HG03097 (cell line): Measurements from ENCODE around the gene ZNF511.

Experiments used
- ATAC-seq: cut with Tn5 transposase; IDR thresholded peaks from one replicate; pipeline ENCODE4 v1.9.1; 2021; ENCODE audit not compliant: unreplicated experiment, low FRiP score

Gene ZNF511

DNA sequence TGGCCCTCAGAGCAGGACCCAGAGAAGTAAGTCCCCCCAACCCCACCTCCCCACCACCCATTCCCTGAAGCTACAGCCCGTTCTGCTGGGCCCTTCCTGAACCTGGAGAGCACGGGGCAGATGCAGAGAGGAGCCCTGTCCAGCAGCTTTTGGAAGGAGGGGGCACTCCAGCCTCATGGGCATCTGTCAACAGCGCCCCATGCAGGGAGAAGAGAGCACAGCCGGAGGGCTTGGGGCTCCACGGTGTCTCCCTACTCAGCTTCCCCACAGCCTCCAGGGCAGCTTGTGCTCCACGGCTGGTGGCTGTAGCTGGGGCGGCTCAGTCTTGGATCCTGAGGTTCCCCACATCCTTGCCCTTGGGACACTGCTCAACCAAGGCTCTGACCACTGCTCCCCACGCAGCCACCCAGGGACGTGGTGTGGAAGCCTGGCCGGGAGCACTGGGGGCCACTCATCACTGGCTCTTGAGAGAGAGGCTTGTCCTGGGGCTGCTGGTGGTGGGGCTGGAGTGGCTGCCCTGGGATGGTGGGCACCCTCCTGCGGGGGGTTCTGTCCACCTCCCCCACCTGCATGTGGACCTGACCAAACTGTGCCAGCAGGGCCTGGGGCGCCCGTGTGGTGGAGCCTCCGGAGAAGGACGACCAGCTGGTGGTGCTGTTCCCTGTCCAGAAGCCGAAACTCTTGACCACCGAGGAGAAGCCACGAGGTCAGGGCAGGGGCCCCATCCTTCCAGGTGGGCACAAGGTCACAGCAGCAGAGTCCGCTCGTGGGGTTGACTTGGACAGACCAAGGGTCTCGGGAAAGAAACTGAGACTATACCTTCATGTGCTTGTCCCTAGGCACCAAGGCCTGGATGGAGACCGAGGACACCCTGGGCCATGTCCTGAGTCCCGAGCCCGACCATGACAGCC lies 42.9 kb downstream of the ZNF511 start:
- no peak for ATAC-seq

DNA sequence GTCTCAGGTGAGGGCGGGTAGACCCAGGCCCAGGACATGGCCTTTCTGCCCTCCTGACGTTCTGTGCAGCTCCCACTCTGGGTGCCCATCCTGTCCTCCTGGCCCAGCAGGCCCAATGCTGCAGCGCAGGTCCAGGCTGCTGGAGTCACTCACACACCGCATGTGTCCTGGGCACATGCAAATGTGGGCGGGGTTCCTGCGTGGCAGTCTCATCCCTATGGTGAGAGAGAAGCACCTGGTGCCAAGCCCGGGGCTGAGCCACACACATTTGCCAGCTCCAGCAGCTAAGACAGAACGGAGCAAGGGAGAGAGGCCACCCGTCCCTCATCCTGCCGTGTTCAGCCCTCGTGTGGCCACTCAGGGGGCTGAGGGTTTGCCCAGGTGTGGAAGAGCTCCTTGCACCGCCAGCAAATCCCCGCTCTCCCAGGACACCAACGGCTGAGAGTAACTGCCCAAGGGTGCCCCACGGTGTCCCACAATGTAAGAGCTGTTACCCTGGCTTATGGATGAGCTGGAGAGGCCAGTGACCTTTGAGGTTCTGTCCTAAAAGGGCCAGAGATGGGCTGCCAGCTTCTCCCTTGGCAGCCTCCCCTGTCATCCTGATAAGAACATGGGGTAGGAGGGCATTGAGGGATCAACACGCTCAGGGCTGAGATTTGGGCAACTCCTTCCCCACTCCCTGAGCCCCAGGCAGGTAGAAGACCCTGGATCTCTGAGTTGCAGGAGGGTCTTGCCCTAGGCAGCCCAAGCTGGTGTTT lies 44.7 kb downstream of the ZNF511 start:
- ATAC-seq, result no peak

DNA sequence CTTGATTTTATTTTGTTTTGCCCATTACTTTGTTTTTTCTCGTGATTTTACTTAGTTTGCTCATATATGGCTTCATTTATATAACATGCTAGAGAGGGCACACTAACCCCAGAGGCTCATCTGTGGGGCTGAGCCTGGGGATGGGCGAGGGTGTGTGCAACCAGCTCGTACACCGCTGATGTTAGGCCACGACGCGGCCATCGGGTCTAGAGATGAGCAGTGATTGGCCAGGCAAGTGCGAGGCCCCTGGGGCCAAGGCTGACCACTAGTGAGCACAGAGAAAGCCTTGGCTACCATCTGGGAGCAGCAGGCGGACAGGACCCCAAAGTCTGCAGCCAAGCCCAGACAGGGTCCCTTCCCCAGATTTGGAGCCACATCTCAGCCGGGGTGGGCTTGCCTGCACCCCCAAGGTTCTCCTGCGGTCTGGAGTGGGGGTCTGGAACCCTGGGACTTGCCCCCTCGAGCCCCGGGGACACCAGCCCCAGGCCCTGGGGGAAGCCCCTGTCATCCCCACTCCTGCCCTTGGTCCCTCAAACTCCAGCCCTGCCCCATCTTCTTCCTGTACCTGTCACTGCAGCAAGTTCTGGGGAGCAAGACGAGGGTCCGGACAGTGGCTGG lies 45.4 kb downstream of the ZNF511 start:
- ATAC-seq, result no peak

DNA sequence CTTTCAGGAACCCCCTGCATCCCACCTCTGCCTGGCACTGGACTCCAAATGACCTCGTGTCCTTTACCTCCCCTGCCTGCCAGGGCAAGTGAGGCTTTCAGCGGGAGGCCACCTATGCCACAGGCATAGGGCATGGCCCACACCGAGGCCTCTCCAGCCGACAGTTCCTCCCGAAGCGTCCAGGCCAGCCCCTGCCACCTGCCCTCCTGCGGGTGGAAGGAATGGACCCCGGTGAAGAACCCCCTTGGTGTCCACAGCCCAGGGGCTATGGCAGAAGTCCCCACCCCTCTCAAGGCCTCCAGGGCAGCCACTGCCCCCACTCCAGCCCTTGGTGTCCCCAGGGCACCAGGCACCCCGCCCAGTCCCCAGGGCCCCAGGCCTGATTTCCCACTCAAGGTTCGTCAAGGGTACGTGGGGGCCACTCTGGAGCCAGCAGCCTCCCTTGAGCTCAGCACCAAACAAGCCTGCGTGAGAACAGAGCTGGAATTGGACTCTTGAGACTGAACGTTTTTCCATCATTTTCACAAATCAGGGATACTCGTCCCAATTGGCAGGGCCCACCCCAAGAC lies 46.0 kb downstream of the ZNF511 start:
- ATAC-seq, result no peak

DNA sequence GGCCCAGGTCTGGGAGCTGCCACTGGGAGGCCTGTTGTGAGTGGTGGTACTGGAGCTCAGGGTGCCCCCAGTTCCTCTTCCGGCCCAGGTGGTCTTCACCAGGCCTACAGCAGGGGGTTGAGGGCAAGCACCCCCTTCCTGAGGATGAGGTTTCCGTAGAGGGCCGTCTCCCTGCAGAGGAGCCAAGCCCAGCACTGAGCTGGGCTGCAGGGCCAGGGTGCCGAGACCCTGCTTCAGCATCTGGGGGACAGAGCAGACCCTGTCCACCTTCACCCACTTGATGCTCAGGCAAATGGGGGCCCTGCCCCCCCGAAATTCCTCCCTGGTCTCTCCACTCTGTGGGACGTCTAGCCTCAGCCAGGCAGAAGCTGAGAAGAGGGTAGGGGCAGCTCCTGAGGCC lies 46.6 kb downstream of the ZNF511 start:
- no peak for ATAC-seq

DNA sequence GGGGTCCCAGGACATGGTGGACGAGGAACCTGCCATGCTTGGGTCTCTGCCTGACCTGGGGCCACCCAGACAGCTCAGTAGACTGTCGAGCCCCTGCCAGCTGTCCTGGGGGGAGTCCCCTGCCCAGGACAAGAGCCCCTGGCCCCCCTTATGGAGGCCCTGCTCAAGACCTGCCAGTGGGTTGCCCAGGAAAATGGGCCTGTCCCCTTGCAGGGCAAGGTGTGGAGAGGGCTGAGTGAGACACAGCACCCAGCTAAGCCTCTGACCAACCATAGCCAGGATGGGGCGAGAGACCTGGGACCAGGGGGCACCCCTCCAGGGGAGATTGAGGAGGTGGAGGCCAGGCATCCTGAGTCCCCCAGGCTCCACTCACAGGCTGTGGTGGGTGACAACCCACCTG lies 47.3 kb downstream of the ZNF511 start:
- ATAC-seq, result no peak

DNA sequence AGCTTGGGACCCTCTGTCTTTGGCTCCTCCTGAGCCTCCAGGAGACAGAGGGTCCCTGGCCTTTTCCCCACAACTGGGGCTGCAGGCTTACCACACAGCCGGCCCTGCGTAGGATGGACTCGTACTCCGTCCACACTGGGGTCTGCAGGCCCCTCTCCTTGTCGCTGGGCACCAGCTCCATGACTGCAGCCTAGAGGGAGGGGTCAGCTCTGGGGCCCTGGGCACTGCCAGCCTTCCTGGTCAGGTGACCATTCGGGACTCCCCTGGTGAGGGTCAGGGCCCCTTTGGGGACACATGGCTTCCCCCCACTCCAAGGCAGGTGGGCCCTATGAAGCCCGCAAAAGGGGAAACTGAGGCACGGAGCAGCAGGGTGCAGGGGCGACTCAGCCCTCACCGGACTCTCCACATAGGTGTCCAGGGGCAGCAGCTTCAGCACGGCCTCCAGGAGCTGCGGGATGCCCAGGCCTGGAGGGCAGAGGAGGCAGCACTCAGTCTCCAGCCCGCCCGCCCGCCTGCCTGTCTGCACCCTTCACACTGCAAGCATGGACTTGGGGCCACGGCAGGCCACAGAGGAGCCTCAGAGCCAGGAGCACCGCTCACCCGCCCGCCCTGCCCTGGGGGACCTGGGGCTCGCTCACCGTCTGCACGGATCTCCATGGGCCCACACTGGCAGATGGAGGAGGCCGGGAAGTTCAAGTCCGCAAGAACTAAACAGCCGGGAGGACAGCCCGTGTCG lies 48.0 kb downstream of the ZNF511 start:
- no peak for ATAC-seq

DNA sequence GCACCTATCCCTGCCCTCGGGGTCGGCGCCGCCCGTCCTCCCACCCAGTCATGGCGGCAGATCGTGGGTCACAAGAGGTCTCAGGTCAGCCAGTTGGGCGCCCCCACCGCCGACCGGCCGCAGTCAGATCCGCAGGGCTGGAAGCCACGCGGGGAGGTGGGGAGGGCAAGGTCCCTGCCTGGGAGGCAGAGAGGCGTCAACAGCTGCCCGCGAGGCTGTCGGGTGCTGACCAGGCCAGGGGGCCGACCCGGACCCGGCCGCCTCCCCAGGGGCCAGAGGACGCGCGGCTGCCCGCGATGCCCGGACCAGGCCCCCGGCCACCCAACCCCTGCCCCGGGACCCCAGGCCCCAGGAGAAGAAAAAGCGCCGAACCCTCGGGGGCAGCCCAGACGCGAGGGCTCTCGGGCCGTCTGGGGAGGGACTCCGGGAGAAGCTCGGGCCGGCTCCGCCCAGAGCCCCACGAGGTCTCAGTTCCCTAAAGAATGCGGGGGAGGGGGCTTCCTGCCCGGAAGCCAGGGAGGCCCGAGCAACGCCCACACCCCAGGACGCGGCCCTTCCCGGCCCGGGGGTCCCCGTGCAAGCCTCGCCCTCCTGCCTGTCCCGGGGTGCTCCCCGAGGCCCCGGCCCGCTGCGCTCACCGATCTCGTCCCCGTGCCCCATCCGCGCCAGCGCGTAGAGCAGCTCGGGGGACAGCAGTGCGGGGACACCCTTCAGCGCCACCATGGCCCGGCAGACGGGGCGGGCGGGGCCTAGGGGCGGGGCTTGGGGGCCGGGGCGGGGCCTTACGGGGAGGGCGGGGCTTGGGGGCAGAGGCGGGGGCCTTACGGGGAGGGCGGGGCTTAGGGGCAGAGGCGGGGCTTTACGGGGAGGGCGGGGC lies 48.8 kb downstream of the ZNF511 start, which contains the start of gene FUOM:
Gene FUOM, minus strand, starts transcription at position 735 of the 877 bp plus-strand sequence. Its CDS starts 12 bp downstream, at position 723.
- peak; percentile 43 for ATAC-seq

DNA sequence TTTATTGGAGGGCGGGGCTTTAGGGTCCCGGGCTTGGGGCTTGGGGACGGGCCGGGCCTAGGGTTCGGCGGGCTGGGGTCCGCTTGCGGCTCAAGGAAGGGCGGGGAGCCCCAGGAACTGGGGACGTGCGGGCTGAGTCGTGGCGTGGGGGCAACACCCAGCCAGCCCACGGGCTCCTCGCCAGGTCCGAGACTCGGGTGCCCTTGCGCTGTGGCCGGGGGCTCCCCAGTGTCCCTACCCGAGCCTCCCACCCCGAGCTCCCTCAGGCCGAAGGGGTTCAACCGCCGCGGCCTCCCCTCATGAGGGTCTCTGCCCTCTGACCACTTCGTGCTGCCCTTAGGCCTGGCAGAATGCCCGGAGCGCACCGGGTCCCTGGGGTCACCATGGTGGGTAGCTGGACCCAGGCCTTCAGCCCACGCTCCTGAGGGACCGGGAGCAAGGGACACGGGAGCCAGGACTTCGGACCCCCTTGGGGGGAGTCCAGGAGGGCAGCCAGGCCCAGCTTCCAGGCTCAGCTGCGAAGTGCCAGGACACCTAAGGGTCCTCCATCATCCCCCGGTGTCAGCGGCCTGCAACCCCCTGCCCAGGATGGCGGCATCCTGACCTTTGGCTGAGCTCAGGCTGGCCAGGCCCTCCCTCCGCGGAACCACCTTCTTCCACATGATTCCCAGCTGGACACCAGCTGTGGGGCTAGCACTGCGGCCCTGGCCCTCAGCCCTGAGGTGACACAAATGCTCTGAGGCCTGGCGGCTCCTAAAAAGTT lies 49.6 kb downstream of the ZNF511 start:
- ATAC-seq, result no peak

DNA sequence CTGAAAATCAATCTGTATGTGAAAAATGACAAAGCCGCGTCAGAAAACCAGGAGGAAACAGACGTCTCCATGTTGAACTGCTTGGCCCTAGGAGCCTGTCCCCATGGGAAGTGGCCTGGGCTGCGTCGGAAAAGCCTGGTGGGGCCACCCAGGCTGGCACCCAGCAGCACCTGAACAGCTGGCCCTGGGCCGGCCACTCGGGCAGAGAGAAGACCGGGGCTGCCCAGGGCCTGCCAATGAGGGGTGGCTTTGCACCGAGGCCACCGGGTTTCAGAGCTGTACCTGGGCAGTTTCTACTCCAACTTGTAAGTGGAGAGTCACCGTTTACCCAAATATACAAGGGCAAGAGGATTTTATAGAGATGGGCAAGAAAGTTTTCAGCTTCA lies 50.2 kb downstream of the ZNF511 start:
- ATAC-seq, result no peak

DNA sequence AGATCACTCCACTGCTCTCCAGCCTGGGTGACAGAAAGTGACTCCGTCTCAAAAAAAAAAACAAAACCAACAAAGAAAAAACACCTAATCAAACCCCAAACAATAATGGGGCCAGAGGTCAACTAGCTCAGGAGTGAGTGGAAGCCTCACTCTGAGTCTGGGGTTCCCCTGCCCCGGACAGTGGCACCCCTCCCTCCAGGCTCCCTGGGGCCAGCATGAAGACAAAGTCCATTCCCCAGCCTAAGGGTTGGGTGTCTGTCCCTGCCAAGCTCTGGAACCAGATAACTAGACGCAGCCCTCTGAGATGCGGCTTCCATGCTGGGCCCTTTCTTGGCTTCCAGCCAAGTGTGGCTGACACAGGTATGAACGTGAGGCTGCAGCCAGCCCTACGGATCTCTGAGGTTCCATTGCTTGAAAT lies 50.8 kb downstream of the ZNF511 start:
- ATAC-seq, result no peak

DNA sequence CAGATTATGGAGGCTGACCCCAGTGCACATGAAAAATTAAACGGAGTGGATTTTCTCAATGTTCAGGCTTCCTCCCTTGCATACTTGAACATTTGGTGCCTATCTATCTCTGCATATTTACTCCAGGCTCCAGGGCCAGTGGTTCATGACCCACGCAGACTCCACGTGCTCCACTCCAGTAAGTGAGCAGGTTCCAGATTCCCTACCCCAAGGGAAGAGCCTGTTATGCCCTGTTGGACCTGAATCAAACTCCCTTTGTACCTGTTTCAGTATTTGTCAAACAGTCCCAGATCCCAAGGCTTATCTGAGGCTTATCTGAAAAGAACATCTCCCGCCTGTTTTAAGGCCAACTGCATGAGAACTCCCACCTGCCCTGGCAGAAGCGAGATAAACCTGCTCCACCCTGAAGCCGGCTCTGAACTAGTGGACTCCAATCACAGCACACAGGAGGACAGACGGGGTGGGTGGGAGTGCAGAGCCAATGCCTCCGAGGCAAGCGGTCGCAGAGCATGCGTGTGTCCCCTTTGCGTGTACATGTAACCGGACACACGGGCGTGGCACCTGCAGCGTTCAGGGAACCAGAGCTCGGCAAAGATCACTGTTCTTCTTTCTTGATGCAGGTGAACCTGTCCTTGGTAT lies 51.4 kb downstream of the ZNF511 start:
- no peak for ATAC-seq

DNA sequence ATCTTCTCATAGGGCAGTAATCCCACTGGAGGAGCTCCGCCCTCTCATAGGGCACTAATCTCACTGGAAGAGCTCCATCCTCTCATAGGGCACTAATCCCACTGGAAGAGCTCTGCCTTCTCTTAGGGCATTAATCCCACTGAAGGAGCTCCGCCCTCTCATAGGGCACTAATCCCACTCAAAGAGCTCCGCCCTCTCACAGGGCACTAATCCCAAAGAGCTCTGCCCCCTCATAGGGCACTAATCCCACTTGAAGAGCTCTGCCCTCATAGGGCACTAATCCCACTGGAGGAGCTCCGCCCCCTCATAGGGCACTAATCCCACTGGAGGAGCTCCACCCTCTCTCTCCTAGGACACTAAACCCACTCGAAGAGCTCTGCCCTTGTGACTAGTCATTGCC lies 52.5 kb downstream of the ZNF511 start:
- no peak for ATAC-seq

DNA sequence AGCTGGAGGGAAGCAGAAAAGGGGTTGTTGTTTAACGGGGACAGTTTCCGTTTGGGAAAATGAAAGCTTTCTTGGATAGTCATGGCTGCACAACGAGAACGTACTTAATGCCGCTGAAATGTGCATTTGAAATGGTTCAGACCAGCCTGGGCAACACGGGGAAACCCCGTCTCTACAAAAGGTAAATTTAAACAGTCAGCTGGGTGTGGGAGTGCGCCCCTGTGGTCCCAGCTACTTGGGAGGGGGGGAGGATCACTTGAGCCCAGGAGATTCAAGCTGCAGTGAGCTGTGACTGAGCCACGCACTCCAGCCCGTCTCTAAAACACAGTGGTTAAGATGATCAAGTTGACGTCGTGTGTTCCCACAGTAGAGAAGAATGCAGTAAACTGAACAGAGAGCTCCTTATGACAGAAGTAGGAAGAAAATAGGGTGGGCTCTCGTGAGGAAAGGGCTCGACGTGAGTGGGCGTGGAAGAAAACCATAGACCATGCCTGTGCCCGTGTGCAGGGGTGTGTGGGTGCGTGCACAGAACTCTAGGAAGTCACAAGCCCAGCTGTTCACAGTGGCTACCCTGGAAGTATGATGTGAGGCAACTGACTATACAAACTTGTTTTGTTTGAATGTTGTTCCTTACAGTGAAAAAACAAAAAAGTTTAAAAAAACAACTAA lies 53.2 kb downstream of the ZNF511 start:
- ATAC-seq, result no peak
